HepG2 (cell line): ENCODE results near the gene DNAH9.
"Not testable (repeated sequence)": the region's sequence is repeated elsewhere in the genome, so short reads cannot be mapped to it uniquely, and the experiment has no call there.

Experiments used
- CBX5 ChIP-seq: sonication (generic); formaldehyde crosslinking; IDR thresholded peaks from 2 replicates; pipeline ENCODE4 v1.4.0; 2020; ENCODE audit warnings: missing genetic modification reagents, borderline replicate concordance
- ETV6 ChIP-seq: sonication (generic); formaldehyde crosslinking; conservative IDR thresholded peaks from 2 replicates; pipeline ENCODE4 v1.4.0; 2020; ENCODE audit warnings: missing genetic modification reagents
- FLYWCH1 ChIP-seq: sonication (generic); formaldehyde crosslinking; IDR thresholded peaks from 2 replicates; pipeline ENCODE4 v1.8.1; 2023; ENCODE audit warnings: mild to moderate bottlenecking, missing genetic modification reagents
- JUNB ChIP-seq: sonication (generic); formaldehyde crosslinking; IDR thresholded peaks from 2 replicates; pipeline ENCODE4 v1.8.0; 2022; ENCODE audit warnings: missing genetic modification reagents, mild to moderate bottlenecking, borderline replicate concordance
- NR2F1 ChIP-seq, 2 experiments: fragments of 450-650 bp in 1 of 2; formaldehyde crosslinking in 1 of 2; IDR thresholded peaks; 2 replicates each; pipeline versions ENCODE4 v1.5.0 to v1.6.1; 2016 to 2020; ENCODE audit warnings: mild to moderate bottlenecking in 1 of 2, missing compliant biosample characterization in 1 of 2, missing genetic modification reagents in 1 of 2, moderate library complexity in 1 of 2
- POLR2AphosphoS5 ChIP-seq: IDR thresholded peaks from 2 replicates; pipeline ENCODE4 v1.6.1; 2012; ENCODE audit warnings: low read depth, low read length
- TARDBP ChIP-seq: sonication (generic); formaldehyde crosslinking; IDR thresholded peaks from 2 replicates; pipeline ENCODE4 v1.8.0; 2022; ENCODE audit warnings: mild to moderate bottlenecking, missing genetic modification reagents
- ZFP36 ChIP-seq: fragments of 150-350 bp; IDR thresholded peaks from 2 replicates; pipeline ENCODE4 v1.6.1; 2018; ENCODE audit warnings: borderline replicate concordance, low read length, low read depth; ENCODE audit not compliant: partially characterized antibody
- ZNF121 ChIP-seq: sonication (generic); formaldehyde crosslinking; IDR thresholded peaks from 2 replicates; pipeline ENCODE4 v1.5.0; 2020; ENCODE audit warnings: mild to moderate bottlenecking, missing genetic modification reagents
- ZNF317 ChIP-seq: sonication (generic); formaldehyde crosslinking; IDR thresholded peaks from 2 replicates; pipeline ENCODE4 v1.5.0; 2020; ENCODE audit warnings: mild to moderate bottlenecking, missing genetic modification reagents
- TF ChIP-seq, protein P1 (sequence below): sonication (generic); formaldehyde crosslinking; IDR thresholded peaks from 2 replicates; pipeline ENCODE4 v1.8.0; 2022; ENCODE audit warnings: mild to moderate bottlenecking, missing genetic modification reagents, moderate library complexity
- TF ChIP-seq, protein P2 (sequence below): sonication (generic); formaldehyde crosslinking; IDR thresholded peaks from 2 replicates; pipeline ENCODE4 v1.5.0; 2020; ENCODE audit warnings: mild to moderate bottlenecking, missing genetic modification reagents, moderate library complexity

DNA sequence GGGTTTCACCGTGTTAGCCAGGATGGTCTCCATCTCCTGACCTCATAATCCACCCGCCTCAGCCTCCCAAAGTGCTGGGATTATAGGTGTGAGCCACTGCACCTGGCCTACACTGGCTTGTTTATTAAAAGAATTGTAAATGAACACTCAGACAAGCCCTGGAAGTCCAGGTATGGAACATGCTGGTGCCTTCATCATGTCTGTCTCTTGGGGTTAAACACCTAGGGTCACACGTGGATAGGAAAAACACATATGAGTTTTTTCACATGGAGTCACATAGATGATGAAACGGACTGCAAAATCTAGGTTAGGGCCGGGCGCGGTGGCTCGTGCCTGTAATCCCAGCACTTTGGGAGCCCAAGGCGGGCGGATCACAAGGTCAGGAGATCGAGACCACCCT is 344.8 kb downstream of the DNAH9 start:
- not testable (repeated sequence) for TF ChIP-seq TARDBP (CRISPR knock-in tag); ZFP36; JUNB (CRISPR knock-in tag); NR2F1 (CRISPR knock-in tag; IDR thresholded peaks at IDR 0.05); POLR2AphosphoS5; ZNF317 (CRISPR knock-in tag); FLYWCH1 (CRISPR knock-in tag); ETV6 (CRISPR knock-in tag); ZNF121 (CRISPR knock-in tag); CBX5
- TF ChIP-seq, protein P1, sequence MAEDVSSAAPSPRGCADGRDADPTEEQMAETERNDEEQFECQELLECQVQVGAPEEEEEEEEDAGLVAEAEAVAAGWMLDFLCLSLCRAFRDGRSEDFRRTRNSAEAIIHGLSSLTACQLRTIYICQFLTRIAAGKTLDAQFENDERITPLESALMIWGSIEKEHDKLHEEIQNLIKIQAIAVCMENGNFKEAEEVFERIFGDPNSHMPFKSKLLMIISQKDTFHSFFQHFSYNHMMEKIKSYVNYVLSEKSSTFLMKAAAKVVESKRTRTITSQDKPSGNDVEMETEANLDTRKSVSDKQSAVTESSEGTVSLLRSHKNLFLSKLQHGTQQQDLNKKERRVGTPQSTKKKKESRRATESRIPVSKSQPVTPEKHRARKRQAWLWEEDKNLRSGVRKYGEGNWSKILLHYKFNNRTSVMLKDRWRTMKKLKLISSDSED = not testable (repeated sequence)
- TF ChIP-seq, protein P2, sequence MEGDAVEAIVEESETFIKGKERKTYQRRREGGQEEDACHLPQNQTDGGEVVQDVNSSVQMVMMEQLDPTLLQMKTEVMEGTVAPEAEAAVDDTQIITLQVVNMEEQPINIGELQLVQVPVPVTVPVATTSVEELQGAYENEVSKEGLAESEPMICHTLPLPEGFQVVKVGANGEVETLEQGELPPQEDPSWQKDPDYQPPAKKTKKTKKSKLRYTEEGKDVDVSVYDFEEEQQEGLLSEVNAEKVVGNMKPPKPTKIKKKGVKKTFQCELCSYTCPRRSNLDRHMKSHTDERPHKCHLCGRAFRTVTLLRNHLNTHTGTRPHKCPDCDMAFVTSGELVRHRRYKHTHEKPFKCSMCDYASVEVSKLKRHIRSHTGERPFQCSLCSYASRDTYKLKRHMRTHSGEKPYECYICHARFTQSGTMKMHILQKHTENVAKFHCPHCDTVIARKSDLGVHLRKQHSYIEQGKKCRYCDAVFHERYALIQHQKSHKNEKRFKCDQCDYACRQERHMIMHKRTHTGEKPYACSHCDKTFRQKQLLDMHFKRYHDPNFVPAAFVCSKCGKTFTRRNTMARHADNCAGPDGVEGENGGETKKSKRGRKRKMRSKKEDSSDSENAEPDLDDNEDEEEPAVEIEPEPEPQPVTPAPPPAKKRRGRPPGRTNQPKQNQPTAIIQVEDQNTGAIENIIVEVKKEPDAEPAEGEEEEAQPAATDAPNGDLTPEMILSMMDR (CRISPR knock-in tag) = not testable (repeated sequence)
